OCI-LY7 (cell line): Measurements from ENCODE around the gene PHLDB1. TPM values are rescaled to one million over a fixed set of nuclear protein-coding genes. Genes with fewer than 3 reads are reported as not detected.
"Not testable (repeated sequence)": the region's sequence is repeated elsewhere in the genome, so short reads cannot be mapped to it uniquely, and the experiment has no call there.

Experiments used
- BruUV-seq: library from RNA; stranded (reverse); fragments of 400-500 nt; replicated peaks from 2 replicates; lab custom pipeline; 2021; lab: Mats Ljungman, UMichigan
- CTCF ChIA-PET: fragments of 300-600 bp; sonication (Branson Sonifier 250); formaldehyde crosslinking; loops from one replicate; lab custom pipeline; 2022; ENCODE audit warnings: antibody characterized with exemption; ENCODE audit not compliant: unreplicated experiment; lab: Charles Lee
- POLR2A ChIA-PET: fragments of 300-600 bp; sonication (Branson Sonifier 250); formaldehyde crosslinking; loops from one replicate; lab custom pipeline; 2022; ENCODE audit warnings: antibody characterized with exemption; lab: Charles Lee
- DNase-seq: peaks from one replicate; pipeline ENCODE4 v3.0.0-alpha.2; 2015; ENCODE audit warnings: low spot score
- H2AFZ ChIP-seq: fragments of 200-600 bp; sonication (generic), shearing (Covaris generic); 2 replicates; pipeline ENCODE4 v1.6.1; 2014; ENCODE audit warnings: mild to moderate bottlenecking, antibody characterized with exemption, low read length, moderate library complexity
- H3K27ac ChIP-seq: fragments of 200-600 bp; sonication (generic); 2 replicates; pipeline ENCODE4 v1.5.1; 2014; ENCODE audit warnings: mixed run types, low read depth, mild to moderate bottlenecking, moderate library complexity, low read length, inconsistent platforms; ENCODE audit not compliant: poor library complexity, severe bottlenecking
- H3K36me3 ChIP-seq: fragments of 200-600 bp; sonication (generic); 2 replicates; pipeline ENCODE4 v1.6.1; 2014; ENCODE audit warnings: mild to moderate bottlenecking, antibody characterized with exemption, low read length, moderate library complexity, mixed read lengths; ENCODE audit not compliant: insufficient read depth
- H3K4me1 ChIP-seq: fragments of 200-600 bp; sonication (generic); 2 replicates; pipeline ENCODE4 v1.5.1; 2014; ENCODE audit warnings: mild to moderate bottlenecking, low read length; ENCODE audit not compliant: insufficient read depth, poor library complexity, severe bottlenecking
- H3K4me2 ChIP-seq: fragments of 200-600 bp; sonication (generic); 2 replicates; pipeline ENCODE4 v1.6.1; 2014; ENCODE audit warnings: mild to moderate bottlenecking, low read length
- H3K4me3 ChIP-seq: fragments of 200-600 bp; sonication (generic); 2 replicates; pipeline ENCODE4 v1.5.1; 2014; ENCODE audit warnings: mild to moderate bottlenecking, low read depth, low read length; ENCODE audit not compliant: poor library complexity, severe bottlenecking
- H3K79me2 ChIP-seq: fragments of 200-600 bp; sonication (generic); 2 replicates; pipeline ENCODE4 v1.6.1; 2016; ENCODE audit warnings: low read depth, mild to moderate bottlenecking, low read length, moderate library complexity, mixed read lengths; ENCODE audit not compliant: insufficient read depth
- H3K9me2 ChIP-seq: fragments of 200-600 bp; sonication (generic); 2 replicates; pipeline ENCODE4 v1.6.1; 2016; ENCODE audit warnings: mild to moderate bottlenecking, low read length, mixed read lengths; ENCODE audit not compliant: insufficient read depth
- H3K9me3 ChIP-seq: fragments of 200-600 bp; sonication (generic); 2 replicates; pipeline ENCODE4 v1.6.1; 2014; ENCODE audit warnings: mild to moderate bottlenecking, mixed run types, low read length, mixed read lengths
- H4K20me1 ChIP-seq: fragments of 200-600 bp; sonication (generic); 2 replicates; pipeline ENCODE4 v1.6.1; 2014; ENCODE audit warnings: mild to moderate bottlenecking, antibody characterized with exemption, low read length, moderate library complexity, mixed read lengths; ENCODE audit not compliant: insufficient read depth
- CTCF ChIP-seq: fragments of 200-600 bp; sonication (generic); conservative IDR thresholded peaks from 2 replicates; pipeline ENCODE4 v1.5.1; 2014; ENCODE audit warnings: mild to moderate bottlenecking, antibody characterized with exemption, low read length, moderate library complexity, mixed read lengths
- EZH2phosphoT487 ChIP-seq: fragments of 200-600 bp; sonication (generic); IDR thresholded peaks from 2 replicates; pipeline ENCODE4 v1.6.1; 2018; ENCODE audit warnings: low read depth, borderline replicate concordance, mild to moderate bottlenecking, mixed run types, antibody characterized with exemption, low read length, moderate library complexity, mixed read lengths
- intact Hi-C: fragments of 100-400 bp; cut with micrococcal nuclease; formaldehyde crosslinking; loops from one replicate; pipeline ENCODE4 v1.10.0; 2022; ENCODE audit not compliant: unreplicated experiment
- total RNA-seq, 2 experiments: library from RNA; depleted of rRNA in 1 of 2; stranded (reverse); fragments of >200 nt in 1 of 2; shearing (Covaris generic) in 1 of 2; gene quantifications; 2 replicates each; pipeline ENCODE4 v1.2.3, GENCODE V29; 2014 to 2022

PHLDB1 gene
- total RNA-seq, 2 experiments from 2014 or later = 0.19 TPM; not detected in 1

DNA sequence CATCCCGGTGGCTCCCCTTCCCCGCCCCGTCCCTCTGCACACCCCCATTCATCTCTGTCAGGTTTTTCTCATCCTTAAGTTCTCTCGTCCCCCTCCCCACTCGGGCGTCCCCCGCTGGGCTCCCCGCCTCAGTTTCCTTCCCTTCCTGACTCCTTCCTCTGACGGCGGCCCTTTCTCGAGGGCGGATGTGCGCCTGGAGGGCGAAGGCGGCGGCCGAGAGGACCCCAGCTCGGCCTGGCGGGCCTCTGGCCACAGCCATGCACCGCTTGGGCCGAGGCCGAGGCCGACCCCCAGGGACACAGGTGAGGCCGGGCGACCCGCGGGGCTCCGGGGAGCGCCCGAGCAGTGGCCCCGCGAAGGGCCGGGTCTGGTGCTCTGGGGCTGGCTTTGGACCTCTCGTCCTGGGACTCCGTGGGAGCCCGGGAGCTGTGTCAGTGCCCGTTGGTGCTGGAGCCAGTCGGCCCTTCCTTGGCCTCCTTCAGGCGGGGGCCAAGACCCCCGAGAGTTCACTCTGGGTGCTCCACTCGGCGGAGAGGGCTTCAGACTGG lies 2.9 kb downstream of the PHLDB1 start:
- Histone ChIP-seq H3K9me2 (no peaks in the 10 kb centered on the region), H3K4me1 (peaks cover 22% of the 10 kb centered on the region), H3K79me2 (no peaks in the 10 kb centered on the region), H3K27ac (no peak overlapping the region), H4K20me1 (no peaks in the 10 kb centered on the region), H3K9me3 (no peaks in the 10 kb centered on the region), H2AFZ (no peak overlapping the region), H3K4me3 (no peak overlapping the region), H3K36me3 (no peaks in the 10 kb centered on the region), H3K4me2 (peak overlapping the region; percentile 46)
- DNase-seq = no peak
- ChIA-PET CTCF (interaction anchor here (1.1 kb wide), 1 partner anchor 10 kb away, joined by 3 read pairs; no protein-coding TSS in a partner anchor), POLR2A (no interaction called here)
- BruUV-seq = no TSS peak
- TF ChIP-seq EZH2phosphoT487 = no peak
- TF ChIP-seq CTCF = no peak
- intact Hi-C loops = no loop called here

- Histone ChIP-seq H3K27ac (no peak overlapping the region), H3K4me3 (no peak overlapping the region), H4K20me1 (no peaks in the 10 kb centered on the region), H2AFZ (no peak overlapping the region), H3K36me3 (no peaks in the 10 kb centered on the region), H3K9me3 (no peaks in the 10 kb centered on the region), H3K9me2 (no peaks in the 10 kb centered on the region), H3K4me1 (peaks cover 22% of the 10 kb centered on the region), H3K79me2 (no peaks in the 10 kb centered on the region), H3K4me2 (peak overlapping the region; percentile 46)
- DNase-seq = peak; percentile 71
- BruUV-seq = no TSS peak
- intact Hi-C loops = no loop called here
- TF ChIP-seq EZH2phosphoT487 = no peak
- TF ChIP-seq CTCF = peak; percentile 76
- POLR2A ChIA-PET = no interaction called here
- CTCF ChIA-PET = interaction anchor here (1.1 kb wide), 1 partner anchor 11 kb away, joined by 3 read pairs; no protein-coding TSS in a partner anchor
Observed at GRCh38 chr11:118610773-118611432, 3.5 kb downstream of the PHLDB1 start.

- H2AFZ ChIP-seq, H3K9me2 ChIP-seq, H3K9me3 ChIP-seq, DNase-seq, H3K27ac ChIP-seq, H3K4me3 ChIP-seq, H3K79me2 ChIP-seq, H4K20me1 ChIP-seq, BruUV-seq, intact Hi-C loops, H3K36me3 ChIP-seq, CTCF ChIA-PET: not testable (repeated sequence)
- Histone ChIP-seq H3K4me2 (0 out of 2 replicates have a peak overlapping the region, but pooled peaks have one; percentile 46), H3K4me1 (peaks cover 22% of the 10 kb centered on the region)
- POLR2A ChIA-PET = interaction anchor here (0.9 kb wide), 1 partner anchor 85 kb away, joined by 7 read pairs; no protein-coding TSS in a partner anchor
Observed at GRCh38 chr11:118611433-118611795, 4.0 kb downstream of the PHLDB1 start.
